Esophagus squamous epithelium (tissue), 5 donors: Measurements from ENCODE around the gene MOK. TPM values are rescaled to one million over a fixed set of nuclear protein-coding genes. Genes with fewer than 3 reads are reported as not detected.

Experiments used
- DNase-seq: peaks from one replicate; lab custom pipeline; 2025; lab: John Stamatoyannopoulos, UW
- H3K27ac ChIP-seq, 4 donors: fragments of 200-600 bp; sonication (generic); one replicate each; pipeline ENCODE4 v1.5.1; 2016 to 2019; ENCODE audit warnings: mild to moderate bottlenecking in 1 of 4
- H3K27me3 ChIP-seq, 4 donors: fragments of 200-600 bp; sonication (generic); 1 replicate in 3 of 4; 2 replicates in 1 of 4; pipeline versions ENCODE4 v1.5.1 to v1.6.0; 2017 to 2021; ENCODE audit warnings: antibody characterized with exemption in 1 of 4
- H3K36me3 ChIP-seq, 3 donors: fragments of 200-600 bp; sonication (generic); one replicate each; pipeline ENCODE4 v1.5.1; 2016 to 2019
- H3K4me1 ChIP-seq, 3 donors: fragments of 200-600 bp; sonication (generic); one replicate each; pipeline ENCODE4 v1.5.1; 2017 to 2019
- H3K4me3 ChIP-seq, 4 donors: fragments of 200-600 bp; sonication (generic); 1 replicate in 3 of 4; 2 replicates in 1 of 4; pipeline ENCODE4 v1.5.1; 2016 to 2019; ENCODE audit warnings: mild to moderate bottlenecking in 2 of 4, moderate library complexity in 1 of 4
- H3K9me3 ChIP-seq, 3 donors: fragments of 200-600 bp; sonication (generic); one replicate each; pipeline ENCODE4 v1.5.1; 2016 to 2019
- CTCF ChIP-seq, 6 experiments: fragments of 450-650 bp in 4 of 6; fragments of 200-600 bp in 2 of 6; sonication (generic) in 2 of 6; IDR thresholded peaks; one replicate each; pipeline ENCODE4 v1.5.1; 2016 to 2019; ENCODE audit warnings: antibody characterized with exemption in 6 of 6, mild to moderate bottlenecking in 4 of 6, moderate library complexity in 4 of 6
- POLR2A ChIP-seq, 4 donors: fragments of 450-650 bp; IDR thresholded peaks; one replicate each; pipeline ENCODE4 v1.6.1; 2017; ENCODE audit warnings: antibody characterized with exemption in 4 of 4, mild to moderate bottlenecking in 4 of 4, moderate library complexity in 3 of 4
- WGBS, 2 donors: methylation state at CpG; one replicate each; pipeline ENCODE4 v1.1.5; 2018; 5-methylcytosine and 5-hydroxymethylcytosine counted together
- intact Hi-C: fragments of 100-400 bp; cut with DNase I; formaldehyde crosslinking; loops from one replicate; pipeline ENCODE4 v1.15.0; 2022
- total RNA-seq, 4 donors: library from RNA; depleted of rRNA; stranded (reverse); fragments of >200 nt; gene quantifications; one replicate each; pipeline ENCODE4 v1.1.0, GENCODE V29; 2016
- donor health status: DM: yes; HTN: yes; CAD: no.

MOK gene
- total RNA-seq, 4 donors from 2014 or later, result 6.2 to 8.3 (median 6.4) TPM

- Histone ChIP-seq H3K27ac (no peak overlapping the region), H3K4me1 (peaks cover 0 to 32% (median 0%) of the 10 kb centered on the region in 3 donors), H3K4me3 (no peak overlapping the region), H3K27me3 (no peaks in the 10 kb centered on the region), H3K36me3 (peaks cover 0 to 72% (median 0%) of the 10 kb centered on the region in 3 donors), H3K9me3 (no peaks in the 10 kb centered on the region)
- intact Hi-C loops, result no loop called here
- DNase-seq, result no peak
- no peak for TF ChIP-seq CTCF (IDR thresholded peaks at IDR 0.05)
- no peak for TF ChIP-seq POLR2A (IDR thresholded peaks at IDR 0.05)
- WGBS, 2 donors, result 68 to 73% methylated on average over 5 of the region's 5 CpGs
Observed at GRCh38 chr14:102197317-102197853, 107.6 kb downstream of the MOK start.

- Histone ChIP-seq H3K27ac (no peak overlapping the region), H3K36me3 (peaks cover 0 to 67% (median 0%) of the 10 kb centered on the region in 3 donors)
- 95 to 96% methylated on average over 4 of the region's 4 CpGs for WGBS, 2 donors
Observed at GRCh38 chr14:102196902-102197230, 108.1 kb downstream of the MOK start.

GRCh38 chr14:102196039-102196901 is 108.7 kb downstream of the MOK start:
- intact Hi-C loops, result no loop called here
- TF ChIP-seq CTCF (IDR thresholded peaks at IDR 0.05), result no peak
- TF ChIP-seq POLR2A (IDR thresholded peaks at IDR 0.05), result no peak
- Histone ChIP-seq H3K9me3 (no peaks in the 10 kb centered on the region), H3K27me3 (no peaks in the 10 kb centered on the region), H3K4me3 (no peak overlapping the region), H3K4me1 (peaks cover 0 to 35% (median 0%) of the 10 kb centered on the region in 3 donors), H3K27ac (no peak overlapping the region), H3K36me3 (peaks cover 0 to 61% (median 0%) of the 10 kb centered on the region in 3 donors)
- 93 to 96% methylated on average over 6 of the region's 6 CpGs for WGBS, 2 donors
- no peak for DNase-seq

More at GRCh38 chr14:102196902-102197230, 108.1 kb downstream of the MOK start:
- no peak overlapping the region for H3K4me3 ChIP-seq
- H3K4me1 ChIP-seq, result peaks cover 0 to 32% (median 0%) of the 10 kb centered on the region in 3 donors
- DNase-seq, result no peak
- intact Hi-C loops, result no loop called here
- TF ChIP-seq POLR2A (IDR thresholded peaks at IDR 0.05) (no peak), CTCF (IDR thresholded peaks at IDR 0.05) (no peak)
- H3K9me3 ChIP-seq, result no peaks in the 10 kb centered on the region
- H3K27me3 ChIP-seq, result no peaks in the 10 kb centered on the region

- Histone ChIP-seq H3K4me3 (no peak overlapping the region), H3K4me1 (peaks cover 0 to 43% (median 4%) of the 10 kb centered on the region in 3 donors), H3K27ac (no peak overlapping the region), H3K9me3 (no peaks in the 10 kb centered on the region), H3K36me3 (peaks cover 0 to 53% (median 0%) of the 10 kb centered on the region in 3 donors), H3K27me3 (no peaks in the 10 kb centered on the region)
- TF ChIP-seq CTCF (IDR thresholded peaks at IDR 0.05) (no peak), POLR2A (IDR thresholded peaks at IDR 0.05) (no peak)
- intact Hi-C loops, result no loop called here
- 65 to 73% methylated on average over 1 of the region's 1 CpG for WGBS, 2 donors
- DNase-seq, result no peak
Observed at GRCh38 chr14:102195446-102195845, 109.5 kb downstream of the MOK start.

- no peak overlapping the region for H3K27ac ChIP-seq
- DNase-seq, result no peak
- TF ChIP-seq CTCF (IDR thresholded peaks at IDR 0.05) (no peak), POLR2A (IDR thresholded peaks at IDR 0.05) (no peak)
- H3K9me3 ChIP-seq, result no peaks in the 10 kb centered on the region
- H3K36me3 ChIP-seq, result peaks cover 0 to 48% (median 0%) of the 10 kb centered on the region in 3 donors
- intact Hi-C loops, result no loop called here
- H3K4me1 ChIP-seq, result peaks cover 0 to 45% (median 5%) of the 10 kb centered on the region in 3 donors
- WGBS, 2 donors, result 83% methylated on average over 4 of the region's 4 CpGs
- no peaks in the 10 kb centered on the region for H3K27me3 ChIP-seq
- no peak overlapping the region for H3K4me3 ChIP-seq
Observed at GRCh38 chr14:102194856-102195255, 110.1 kb downstream of the MOK start.
